ENCODE results near the gene IL21R. TPM values are rescaled to one million over a fixed set of nuclear protein-coding genes. Genes with fewer than 3 reads are reported as not detected.
"Not testable (repeated sequence)": the region's sequence is repeated elsewhere in the genome, so short reads cannot be mapped to it uniquely, and the experiment has no call there.

The IL21R gene
- polyA plus RNA-seq, 3 donors from 2014 or later, result 27.5 to 59.7 (median 49.6) TPM

DNA sequence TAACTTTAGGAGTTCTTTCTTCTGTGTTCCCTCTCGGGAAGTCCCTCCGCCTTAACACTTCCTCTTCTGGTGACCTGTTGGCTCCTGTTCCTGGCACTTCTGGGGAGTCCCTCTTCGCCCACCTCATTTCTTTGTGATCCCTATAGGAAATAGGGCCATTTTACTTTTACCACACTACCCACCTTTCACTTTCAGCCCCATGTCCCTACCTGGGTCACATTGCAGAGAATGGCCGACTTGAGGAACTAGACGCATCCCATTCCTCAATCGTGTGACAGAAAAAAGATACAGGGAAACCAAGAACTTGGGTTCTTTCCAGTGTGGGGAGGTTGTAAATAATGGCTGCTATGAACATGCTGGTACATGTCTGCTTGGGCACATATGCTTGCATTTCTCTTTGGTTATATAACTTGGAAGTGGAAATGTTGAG lies 6.6 kb downstream of the IL21R start:
- Mint-ChIP-seq H3K4me3 (peak overlapping the region in 4 of 5 donors; percentile 40 to 67 (median 57)), H3K27ac (peak overlapping the region; percentile 37 to 89 (median 80)), H3K36me3 (peaks cover 6 to 42% (median 29%) of the 10 kb centered on the region in 3 donors), H3K4me1 (peaks cover 85 to 100% of the 10 kb centered on the region in 2 donors), H3K9me3 (no peaks in the 10 kb centered on the region), H3K27me3 (ENCODE audit: low read depth in 3 of 3) (peaks cover 2 to 11% (median 9%) of the 10 kb centered on the region in 3 donors)
- DNase-seq, result no peak

- Mint-ChIP-seq H3K4me3 (peak overlapping the region in 2 of 5 donors; percentile 10 to 62), H3K36me3 (peaks cover 6 to 42% (median 25%) of the 10 kb centered on the region in 3 donors), H3K27ac (peak overlapping the region in 5 of 6 donors; percentile 7 to 81 (median 70)), H3K4me1 (peaks cover 82 to 100% of the 10 kb centered on the region in 2 donors)
- not testable (repeated sequence) for DNase-seq; H3K27me3 Mint-ChIP-seq (ENCODE audit: low read depth in 3 of 3); H3K9me3 Mint-ChIP-seq
Measured at GRCh38 chr16:27409958-27410357, 8.0 kb downstream of the IL21R start.

GRCh38 chr16:27410761-27411160 lies 8.8 kb downstream of the IL21R start:
- no peak for DNase-seq
- peaks cover 0 to 6% (median 4%) of the 10 kb centered on the region in 3 donors for H3K27me3 Mint-ChIP-seq (ENCODE audit: low read depth in 3 of 3)
- H3K36me3 Mint-ChIP-seq, result peaks cover 6 to 46% (median 25%) of the 10 kb centered on the region in 3 donors
- H3K27ac Mint-ChIP-seq, result peak overlapping the region; percentile 20 to 78 (median 70)
- peaks cover 83 to 100% of the 10 kb centered on the region in 2 donors for H3K4me1 Mint-ChIP-seq
- no peaks in the 10 kb centered on the region for H3K9me3 Mint-ChIP-seq
- H3K4me3 Mint-ChIP-seq, result peak overlapping the region in 2 of 5 donors; percentile 8 to 62

GRCh38 chr16:27413956-27414355 lies 12.0 kb downstream of the IL21R start:
- Mint-ChIP-seq H3K4me1 (peaks cover 60 to 86% of the 10 kb centered on the region in 2 donors), H3K9me3 (no peaks in the 10 kb centered on the region), H3K4me3 (peak overlapping the region in 1 of 5 donors; percentile 10), H3K27me3 (ENCODE audit: low read depth in 3 of 3) (peaks cover 0 to 4% (median 0%) of the 10 kb centered on the region in 3 donors), H3K36me3 (peaks cover 11 to 44% (median 23%) of the 10 kb centered on the region in 3 donors), H3K27ac (peak overlapping the region in 3 of 6 donors; percentile 30 to 47 (median 37))
- no peak for DNase-seq

- peaks cover 14 to 40% (median 23%) of the 10 kb centered on the region in 3 donors for H3K36me3 Mint-ChIP-seq
- no peaks in the 10 kb centered on the region for H3K9me3 Mint-ChIP-seq
- H3K4me1 Mint-ChIP-seq, result peaks cover 52 to 76% of the 10 kb centered on the region in 2 donors
- H3K27me3 Mint-ChIP-seq (ENCODE audit: low read depth in 3 of 3), result peaks cover 0 to 4% (median 0%) of the 10 kb centered on the region in 3 donors
- no peak overlapping the region for H3K4me3 Mint-ChIP-seq
- DNase-seq, result no peak
- H3K27ac Mint-ChIP-seq, result peak overlapping the region in 5 of 6 donors; percentile 15 to 73 (median 51)
Measured at GRCh38 chr16:27414788-27415431, 12.9 kb downstream of the IL21R start.

GRCh38 chr16:27417047-27417671 lies 15.2 kb downstream of the IL21R start:
- Mint-ChIP-seq H3K27me3 (ENCODE audit: low read depth in 3 of 3) (peaks cover 0 to 4% (median 0%) of the 10 kb centered on the region in 3 donors), H3K4me3 (no peak overlapping the region), H3K36me3 (peaks cover 27 to 48% (median 29%) of the 10 kb centered on the region in 3 donors), H3K9me3 (peaks cover 2 to 12% (median 9%) of the 10 kb centered on the region in 6 donors), H3K4me1 (peaks cover 38 to 73% of the 10 kb centered on the region in 2 donors), H3K27ac (peak overlapping the region in 4 of 6 donors; percentile 17 to 86 (median 60))
- no peak for DNase-seq

GRCh38 chr16:27421961-27422740 lies 20.2 kb downstream of the IL21R start:
- DNase-seq, result no peak

GRCh38 chr16:27424772-27425498 lies 23.0 kb downstream of the IL21R start:
- no peak for DNase-seq
- H3K4me1 Mint-ChIP-seq, result peaks cover 34 to 87% of the 10 kb centered on the region in 2 donors
- peak overlapping the region; percentile 55 to 95 (median 84) for H3K27ac Mint-ChIP-seq
- H3K36me3 Mint-ChIP-seq, result peaks cover 33 to 50% (median 33%) of the 10 kb centered on the region in 3 donors
- H3K4me3 Mint-ChIP-seq, result peak overlapping the region in 1 of 5 donors; percentile 31
- peaks cover 0 to 9% (median 3%) of the 10 kb centered on the region in 3 donors for H3K27me3 Mint-ChIP-seq (ENCODE audit: low read depth in 3 of 3)
- peaks cover 4 to 25% (median 18%) of the 10 kb centered on the region in 6 donors for H3K9me3 Mint-ChIP-seq

More at GRCh38 chr16:27421961-27422740, 20.2 kb downstream of the IL21R start:
- Mint-ChIP-seq H3K4me3 (peak overlapping the region in 1 of 5 donors; percentile 38), H3K36me3 (peaks cover 33 to 56% (median 36%) of the 10 kb centered on the region in 3 donors), H3K4me1 (peaks cover 26 to 71% of the 10 kb centered on the region in 2 donors), H3K27me3 (ENCODE audit: low read depth in 3 of 3) (peaks cover 0 to 10% (median 3%) of the 10 kb centered on the region in 3 donors), H3K9me3 (peaks cover 4 to 25% (median 18%) of the 10 kb centered on the region in 6 donors), H3K27ac (peak overlapping the region; percentile 26 to 74 (median 58))

GRCh38 chr16:27425961-27426360 lies 24.0 kb downstream of the IL21R start:
- DNase-seq, result no peak
- Mint-ChIP-seq H3K9me3 (peaks cover 4 to 24% (median 17%) of the 10 kb centered on the region in 6 donors), H3K27ac (peak overlapping the region; percentile 91 to 96 (median 94)), H3K4me1 (peaks cover 32 to 77% of the 10 kb centered on the region in 2 donors), H3K36me3 (peaks cover 24 to 40% (median 29%) of the 10 kb centered on the region in 3 donors), H3K4me3 (peak overlapping the region in 4 of 5 donors; percentile 24 to 61 (median 47)), H3K27me3 (ENCODE audit: low read depth in 3 of 3) (peaks cover 0 to 9% (median 3%) of the 10 kb centered on the region in 3 donors)

DNA sequence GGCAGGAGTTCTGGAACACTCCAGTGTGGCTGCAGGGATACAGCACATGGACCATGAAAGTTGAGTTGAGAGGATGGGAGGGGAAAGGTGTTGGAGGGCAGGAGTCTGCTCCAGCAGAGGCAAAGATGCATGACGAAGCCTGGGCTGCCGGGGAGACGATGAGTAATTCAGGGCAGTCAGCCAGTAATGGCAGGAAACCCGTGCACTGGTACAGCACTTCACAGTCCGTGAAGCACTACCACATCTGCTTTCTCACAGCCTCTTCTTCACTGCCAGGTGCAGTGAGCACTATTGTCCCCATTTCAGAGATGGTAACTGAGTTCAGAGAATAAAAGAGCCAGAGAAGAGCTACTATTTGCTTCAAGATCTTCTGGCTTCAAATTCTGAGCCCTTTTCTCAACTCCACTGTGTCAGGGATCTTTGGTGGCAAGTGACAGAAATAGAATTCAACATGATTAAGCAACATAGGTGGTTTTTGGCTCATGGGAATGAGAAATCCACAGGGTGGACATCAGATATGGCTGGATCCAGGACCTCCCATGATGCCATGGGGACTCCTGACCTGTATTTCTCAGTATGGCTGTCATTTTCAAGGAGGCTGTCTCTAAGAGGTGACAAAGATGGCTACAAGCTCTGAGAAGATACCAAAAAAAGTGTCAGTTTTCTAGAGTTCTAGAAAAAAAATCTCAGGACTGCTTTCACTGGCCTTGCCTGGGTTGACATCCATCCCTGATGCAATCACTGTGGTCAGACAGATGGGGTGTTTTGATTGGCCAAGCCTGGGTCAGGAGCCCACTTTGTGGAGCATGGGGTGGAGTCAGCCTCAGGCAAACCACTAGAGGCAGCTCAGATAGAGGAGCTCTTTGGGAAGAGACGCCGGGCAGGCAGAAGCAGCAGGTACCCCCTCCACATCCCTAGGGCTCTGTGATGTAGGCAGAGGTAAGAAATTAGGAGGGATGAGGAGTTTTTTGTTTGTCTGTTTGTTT lies 24.7 kb downstream of the IL21R start:
- Mint-ChIP-seq H3K27me3 (ENCODE audit: low read depth in 3 of 3) (peaks cover 0 to 9% (median 3%) of the 10 kb centered on the region in 3 donors), H3K4me3 (peak overlapping the region; percentile 24 to 65 (median 54)), H3K36me3 (peaks cover 20 to 33% (median 23%) of the 10 kb centered on the region in 3 donors), H3K27ac (peak overlapping the region; percentile 91 to 96 (median 94)), H3K4me1 (peaks cover 32 to 72% of the 10 kb centered on the region in 2 donors), H3K9me3 (peaks cover 4 to 20% (median 11%) of the 10 kb centered on the region in 6 donors)
- peak; percentile 64 to 74 (median 67) for DNase-seq

- H3K36me3 Mint-ChIP-seq, result peaks cover 12 to 28% (median 15%) of the 10 kb centered on the region in 3 donors
- H3K27ac Mint-ChIP-seq, result peak overlapping the region; percentile 90 to 96 (median 94)
- peak overlapping the region in 1 of 5 donors; percentile 38 for H3K4me3 Mint-ChIP-seq
- H3K4me1 Mint-ChIP-seq, result peaks cover 33 to 67% of the 10 kb centered on the region in 2 donors
- DNase-seq, result no peak
- H3K9me3 Mint-ChIP-seq, result peaks cover 0 to 12% (median 3%) of the 10 kb centered on the region in 6 donors
- H3K27me3 Mint-ChIP-seq (ENCODE audit: low read depth in 3 of 3), result peaks cover 0 to 9% (median 3%) of the 10 kb centered on the region in 3 donors
Measured at GRCh38 chr16:27427538-27427937, 25.6 kb downstream of the IL21R start.
